Stimulated activated naive CD4-positive, alpha-beta T cell treated with Interleukin-2 at 50 U/mL for 16 hours (primary cell): ENCODE results near the gene SAMHD1.
"Not testable (repeated sequence)": the region's sequence is repeated elsewhere in the genome, so short reads cannot be mapped to it uniquely, and the experiment has no call there.

Experiments
- DNase-seq: peaks from one replicate; lab custom pipeline; 2025; lab: John Stamatoyannopoulos, UW

SAMHD1 gene

GRCh38 chr20:36854348-36855240 lies 96.9 kb downstream of the SAMHD1 start:
- no peak for DNase-seq

GRCh38 chr20:36852187-36852586 lies 99.3 kb downstream of the SAMHD1 start:
- no peak for DNase-seq

- no peak for DNase-seq
Observed at GRCh38 chr20:36851490-36851889, 100.0 kb downstream of the SAMHD1 start.

GRCh38 chr20:36850759-36851158 lies 100.7 kb downstream of the SAMHD1 start:
- DNase-seq, result no peak

GRCh38 chr20:36849333-36850065 lies 102.0 kb downstream of the SAMHD1 start:
- no peak for DNase-seq

GRCh38 chr20:36848677-36849076 lies 102.8 kb downstream of the SAMHD1 start:
- no peak for DNase-seq

- DNase-seq, result no peak
Observed at GRCh38 chr20:36848078-36848660, 103.3 kb downstream of the SAMHD1 start.

- no peak for DNase-seq
Observed at GRCh38 chr20:36847710-36848040, 103.8 kb downstream of the SAMHD1 start.

- no peak for DNase-seq
Observed at GRCh38 chr20:36847009-36847709, 104.3 kb downstream of the SAMHD1 start.

- DNase-seq, result no peak
Observed at GRCh38 chr20:36845288-36845971, 106.1 kb downstream of the SAMHD1 start.

GRCh38 chr20:36841030-36841429 lies 110.5 kb downstream of the SAMHD1 start:
- DNase-seq, result not testable (repeated sequence)
